ENCODE results near the gene OR4F15.

GRCh38 chr15:101811902-101812301, at the start of gene OR4F15:
- TF ChIP-seq POLR2A (IDR thresholded peaks at IDR 0.05), result no peak
- TF ChIP-seq, protein P1, sequence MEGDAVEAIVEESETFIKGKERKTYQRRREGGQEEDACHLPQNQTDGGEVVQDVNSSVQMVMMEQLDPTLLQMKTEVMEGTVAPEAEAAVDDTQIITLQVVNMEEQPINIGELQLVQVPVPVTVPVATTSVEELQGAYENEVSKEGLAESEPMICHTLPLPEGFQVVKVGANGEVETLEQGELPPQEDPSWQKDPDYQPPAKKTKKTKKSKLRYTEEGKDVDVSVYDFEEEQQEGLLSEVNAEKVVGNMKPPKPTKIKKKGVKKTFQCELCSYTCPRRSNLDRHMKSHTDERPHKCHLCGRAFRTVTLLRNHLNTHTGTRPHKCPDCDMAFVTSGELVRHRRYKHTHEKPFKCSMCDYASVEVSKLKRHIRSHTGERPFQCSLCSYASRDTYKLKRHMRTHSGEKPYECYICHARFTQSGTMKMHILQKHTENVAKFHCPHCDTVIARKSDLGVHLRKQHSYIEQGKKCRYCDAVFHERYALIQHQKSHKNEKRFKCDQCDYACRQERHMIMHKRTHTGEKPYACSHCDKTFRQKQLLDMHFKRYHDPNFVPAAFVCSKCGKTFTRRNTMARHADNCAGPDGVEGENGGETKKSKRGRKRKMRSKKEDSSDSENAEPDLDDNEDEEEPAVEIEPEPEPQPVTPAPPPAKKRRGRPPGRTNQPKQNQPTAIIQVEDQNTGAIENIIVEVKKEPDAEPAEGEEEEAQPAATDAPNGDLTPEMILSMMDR (IDR thresholded peaks at IDR 0.05), result no peak
